GM12891 (cell line): ENCODE results near the gene ZDHHC23.

ENCODE experiments used
- POLR2A ChIP-seq: IDR thresholded peaks from 2 replicates; pipeline ENCODE4 v1.6.1; 2011; ENCODE audit warnings: low read depth, low read length, control low read depth
- POLR2AphosphoS5 ChIP-seq: IDR thresholded peaks from 2 replicates; pipeline ENCODE4 v1.6.1; 2011; ENCODE audit warnings: low read depth, low read length, control low read depth
- SPI1 ChIP-seq: IDR thresholded peaks from 2 replicates; pipeline ENCODE4 v1.6.1; 2011; ENCODE audit warnings: low read depth, low read length, control low read depth

DNA sequence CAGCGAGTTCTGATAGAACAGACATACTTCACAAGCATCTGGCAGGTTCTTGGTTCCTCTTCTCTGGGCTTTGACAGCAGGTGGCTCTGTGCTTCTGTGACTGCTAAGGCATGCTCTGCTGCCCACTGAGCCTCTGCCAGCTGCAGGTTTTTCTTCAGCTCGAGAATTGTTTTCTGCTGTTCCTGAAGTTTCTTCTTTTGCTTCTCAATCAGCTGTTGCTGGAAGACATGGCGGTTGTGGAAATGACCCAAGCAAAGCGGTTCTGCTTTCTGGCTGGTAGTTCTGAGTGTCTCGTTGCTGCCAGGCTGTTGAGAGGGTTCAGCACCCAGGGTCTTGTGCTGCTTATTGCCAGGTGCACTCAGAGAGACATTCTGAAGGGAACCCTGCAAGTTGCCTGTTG lies 57.7 kb downstream of the ZDHHC23 start:
- no peak for TF ChIP-seq POLR2A
- no peak for TF ChIP-seq POLR2AphosphoS5
- TF ChIP-seq SPI1 = no peak
